Liver (tissue), 9 donors: ENCODE data around the gene CD164L2. TPM values are rescaled to one million over a fixed set of nuclear protein-coding genes. Genes with fewer than 3 reads are reported as not detected.

Experiments
- DNase-seq: peaks from one replicate; pipeline ENCODE4 v3.0.0-alpha.2; 2017; ENCODE audit warnings: low spot score
- H3K27ac ChIP-seq, 2 donors: one replicate each; pipeline ENCODE4 v1.7.0; 2013; ENCODE audit warnings: inconsistent platforms in 2 of 2, low read length in 2 of 2, control low read depth in 1 of 2, low read depth in 1 of 2, mild to moderate bottlenecking in 1 of 2
- H3K27me3 ChIP-seq, 4 donors: one replicate each; pipeline versions ENCODE4 v1.6.1 to v1.7.0; 2013; ENCODE audit warnings: low read length in 3 of 4, inconsistent platforms in 1 of 4, mild to moderate bottlenecking in 1 of 4, moderate library complexity in 1 of 4; ENCODE audit not compliant: control insufficient read depth in 4 of 4, insufficient read depth in 4 of 4
- H3K36me3 ChIP-seq, 4 donors: one replicate each; pipeline versions ENCODE4 v1.6.1 to v1.7.0; 2013; ENCODE audit warnings: low read length in 3 of 4, mild to moderate bottlenecking in 3 of 4, low read depth in 1 of 4, moderate library complexity in 1 of 4; ENCODE audit not compliant: control insufficient read depth in 4 of 4, insufficient read depth in 3 of 4
- H3K4me1 ChIP-seq, 4 donors: one replicate each; pipeline versions ENCODE4 v1.6.1 to v1.7.0; 2013; ENCODE audit warnings: low read length in 3 of 4, mild to moderate bottlenecking in 3 of 4, moderate library complexity in 1 of 4; ENCODE audit not compliant: control insufficient read depth in 4 of 4, insufficient read depth in 4 of 4
- H3K4me3 ChIP-seq, 3 donors: one replicate each; pipeline versions ENCODE4 v1.6.1 to v1.7.0; 2013; ENCODE audit warnings: low read length in 3 of 3, control low read depth in 1 of 3, low read depth in 1 of 3, mild to moderate bottlenecking in 1 of 3
- H3K9ac ChIP-seq, 2 donors: one replicate each; pipeline ENCODE4 v1.7.0; 2013; ENCODE audit warnings: low read length in 2 of 2, mild to moderate bottlenecking in 2 of 2, moderate library complexity in 2 of 2, control low read depth in 1 of 2, low read depth in 1 of 2
- H3K9me3 ChIP-seq, 4 donors: one replicate each; pipeline versions ENCODE4 v1.6.1 to v1.7.0; 2013; ENCODE audit warnings: low read length in 3 of 4; ENCODE audit not compliant: control insufficient read depth in 4 of 4
- ATF3 ChIP-seq: IDR thresholded peaks from 2 replicates; pipeline ENCODE4 v1.6.1; 2016; ENCODE audit warnings: antibody characterized with exemption
- EGR1 ChIP-seq, 2 donors: IDR thresholded peaks; 2 replicates each; pipeline ENCODE4 v1.6.1; 2016 to 2018; ENCODE audit warnings: antibody characterized with exemption in 2 of 2, low read depth in 2 of 2
- FOXA1 ChIP-seq: IDR thresholded peaks from 2 replicates; pipeline ENCODE4 v1.6.1; 2016; ENCODE audit warnings: antibody characterized with exemption
- FOXA2 ChIP-seq: IDR thresholded peaks from 2 replicates; pipeline ENCODE4 v1.6.1; 2016; ENCODE audit warnings: antibody characterized with exemption
- GABPA ChIP-seq, 2 donors: IDR thresholded peaks in 1 of 2; conservative IDR thresholded peaks in 1 of 2; 2 replicates each; pipeline ENCODE4 v1.6.1; 2016; ENCODE audit warnings: antibody characterized with exemption in 2 of 2, mild to moderate bottlenecking in 1 of 2, moderate library complexity in 1 of 2
- HNF4A ChIP-seq, 2 donors: conservative IDR thresholded peaks; 2 replicates each; pipeline ENCODE4 v1.6.1; 2016; ENCODE audit warnings: antibody characterized with exemption in 2 of 2, mild to moderate bottlenecking in 2 of 2
- HNF4G ChIP-seq: IDR thresholded peaks from 2 replicates; pipeline ENCODE4 v1.6.1; 2016; ENCODE audit warnings: antibody characterized with exemption
- JUND ChIP-seq, 2 donors: IDR thresholded peaks; 2 replicates each; pipeline ENCODE4 v1.6.1; 2016; ENCODE audit warnings: antibody characterized with exemption in 2 of 2
- NR2F2 ChIP-seq: IDR thresholded peaks from 2 replicates; pipeline ENCODE4 v1.6.1; 2016; ENCODE audit warnings: antibody characterized with exemption
- REST ChIP-seq: IDR thresholded peaks from 2 replicates; pipeline ENCODE4 v1.6.1; 2016; ENCODE audit warnings: antibody characterized with exemption, mild to moderate bottlenecking
- SP1 ChIP-seq: IDR thresholded peaks from 2 replicates; pipeline ENCODE4 v1.6.1; 2018; ENCODE audit warnings: antibody characterized with exemption, mild to moderate bottlenecking
- TAF1 ChIP-seq: conservative IDR thresholded peaks from 2 replicates; pipeline ENCODE4 v1.6.1; 2016; ENCODE audit warnings: antibody characterized with exemption, mild to moderate bottlenecking
- YY1 ChIP-seq: IDR thresholded peaks from 2 replicates; pipeline ENCODE4 v1.6.1; 2016; ENCODE audit warnings: antibody characterized with exemption, mild to moderate bottlenecking
- ZBTB33 ChIP-seq: IDR thresholded peaks from 2 replicates; pipeline ENCODE4 v1.6.1; 2016; ENCODE audit warnings: antibody characterized with exemption
- WGBS: extraction: QIAGEN DNeasy Blood & Tissue Kit; methylation state at CpG from one replicate; pipeline ENCODE4 v1.1.7; 2013; 5-methylcytosine and 5-hydroxymethylcytosine counted together
- polyA plus RNA-seq, 2 donors: library from polyadenylated mRNA; stranded (reverse) in 1 of 2; unstranded in 1 of 2; fragments of 200-250 nt in 1 of 2; fragments of >200 nt in 1 of 2; fragmentation: Nextera tagmentation in 1 of 2; extraction: Ambion mirVana in 1 of 2; gene quantifications; one replicate each; pipeline versions ENCODE4 v1.2.1 to v1.2.3, GENCODE V29; 2013 to 2015
- total RNA-seq, 2 donors: library from RNA; depleted of rRNA; stranded (reverse); fragments of >200 nt; gene quantifications; one replicate each; pipeline ENCODE4 v1.2.3, GENCODE V29; 2014
- donor health status: healthy.
- donor health status: healthy.
- donor health status: healthy.
- donor health status: healthy.
- donor health status: healthy.

Gene CD164L2
- total and polyA plus RNA-seq, 4 donors, result not detected

- DNase-seq, result no peak
- Histone ChIP-seq H3K9ac (no peak overlapping the region), H3K27ac (no peak overlapping the region), H3K27me3 (no peaks in the 10 kb centered on the region), H3K9me3 (no peaks in the 10 kb centered on the region), H3K4me3 (no peak overlapping the region), H3K4me1 (peaks cover 0 to 2% (median 0%) of the 10 kb centered on the region in 4 donors), H3K36me3 (peaks cover 14 to 49% (median 22%) of the 10 kb centered on the region in 4 donors)
- TF ChIP-seq NR2F2 (no peak), JUND (IDR thresholded peaks at IDR 0.05) (no peak), EGR1 (IDR thresholded peaks at IDR 0.05; ENCODE audit: low read depth in 2 of 2) (no peak), TAF1 (no peak), GABPA (IDR thresholded peaks at IDR 0.05 in 1 of 2, conservative IDR thresholded peaks at IDR 0.05 in 1 of 2) (no peak), ATF3 (no peak), YY1 (no peak), FOXA1 (no peak), HNF4A (conservative IDR thresholded peaks at IDR 0.05) (no peak)
- WGBS, result 89% methylated on average over 5 of the region's 5 CpGs
Measured at GRCh38 chr1:27331922-27332321, 51.2 kb downstream of the CD164L2 start.

GRCh38 chr1:27331426-27331825 is 51.7 kb downstream of the CD164L2 start:
- TF ChIP-seq FOXA2 (no peak), GABPA (IDR thresholded peaks at IDR 0.05 in 1 of 2, conservative IDR thresholded peaks at IDR 0.05 in 1 of 2) (no peak), YY1 (no peak), TAF1 (no peak), HNF4A (conservative IDR thresholded peaks at IDR 0.05) (no peak), SP1 (no peak), FOXA1 (no peak), REST (no peak), ATF3 (no peak), HNF4G (no peak), ZBTB33 (no peak)
- Histone ChIP-seq H3K36me3 (peaks cover 14 to 47% (median 19%) of the 10 kb centered on the region in 4 donors), H3K4me3 (no peak overlapping the region), H3K27ac (no peak overlapping the region), H3K9me3 (no peaks in the 10 kb centered on the region), H3K9ac (no peak overlapping the region), H3K4me1 (peaks cover 0 to 2% (median 0%) of the 10 kb centered on the region in 4 donors), H3K27me3 (no peaks in the 10 kb centered on the region)
- WGBS, result 93% methylated on average over 3 of the region's 3 CpGs
- DNase-seq, result no peak
